DOHH2 (cell line): Measurements from ENCODE around the gene TEKTIP1.
"Not testable (repeated sequence)": the region's sequence is repeated elsewhere in the genome, so short reads cannot be mapped to it uniquely, and the experiment has no call there.

Experiments used
- H3F3A ChIP-seq: fragments of 200-600 bp; sonication (generic), shearing (Covaris generic); 2 replicates; pipeline ENCODE4 v1.6.0; 2016; ENCODE audit warnings: antibody characterized with exemption, mild to moderate bottlenecking; ENCODE audit not compliant: control insufficient read depth, insufficient read depth
- H3K27ac ChIP-seq: fragments of 200-600 bp; sonication (generic); 2 replicates; pipeline ENCODE4 v1.5.1; 2014; ENCODE audit warnings: low read depth, mild to moderate bottlenecking, low read length, moderate library complexity
- H3K27me3 ChIP-seq: fragments of 200-600 bp; sonication (generic); 2 replicates; pipeline ENCODE4 v1.6.1; 2014; ENCODE audit warnings: mild to moderate bottlenecking, low read length, mixed read lengths; ENCODE audit not compliant: control insufficient read depth
- H3K36me3 ChIP-seq: fragments of 200-600 bp; sonication (generic); 2 replicates; pipeline ENCODE4 v1.6.1; 2014; ENCODE audit warnings: mild to moderate bottlenecking, low read length, moderate library complexity, mixed read lengths; ENCODE audit not compliant: control insufficient read depth
- H3K4me1 ChIP-seq: fragments of 200-600 bp; sonication (generic); 2 replicates; pipeline ENCODE4 v1.6.1; 2014; ENCODE audit warnings: mild to moderate bottlenecking, low read length, mixed read lengths; ENCODE audit not compliant: control insufficient read depth
- H3K4me2 ChIP-seq: fragments of 200-600 bp; sonication (generic); 2 replicates; pipeline ENCODE4 v1.6.0; 2014; ENCODE audit warnings: mild to moderate bottlenecking, low read length, moderate library complexity
- H3K4me3 ChIP-seq: fragments of 200-600 bp; sonication (generic); 2 replicates; pipeline ENCODE4 v1.5.1; 2014; ENCODE audit warnings: mild to moderate bottlenecking, low read length, mixed read lengths
- H3K79me2 ChIP-seq: fragments of 200-600 bp; sonication (generic); 2 replicates; pipeline ENCODE4 v1.6.1; 2014; ENCODE audit warnings: mild to moderate bottlenecking, low read length, mixed read lengths; ENCODE audit not compliant: control insufficient read depth
- H3K9me2 ChIP-seq: fragments of 200-600 bp; sonication (generic); replicated peaks from 2 replicates; pipeline ENCODE4 v1.6.1; 2014; ENCODE audit warnings: mild to moderate bottlenecking, low read length, mixed read lengths; ENCODE audit not compliant: control insufficient read depth
- H3K9me3 ChIP-seq: fragments of 200-600 bp; sonication (generic); 2 replicates; pipeline ENCODE4 v1.6.1; 2014; ENCODE audit warnings: antibody characterized with exemption, low read length, mixed read lengths; ENCODE audit not compliant: control insufficient read depth, insufficient read depth
- H4K20me1 ChIP-seq: fragments of 200-600 bp; sonication (generic); 2 replicates; pipeline ENCODE4 v1.6.0; 2014; ENCODE audit warnings: low read depth, mild to moderate bottlenecking, antibody characterized with exemption, low read length, moderate library complexity; ENCODE audit not compliant: control insufficient read depth, insufficient read depth
- CTCF ChIP-seq: fragments of 200-600 bp; sonication (generic); IDR thresholded peaks from one replicate; pipeline ENCODE4 v1.5.1; 2014; ENCODE audit warnings: antibody characterized with exemption, mild to moderate bottlenecking, low read depth, low read length; ENCODE audit not compliant: poor library complexity, severe bottlenecking
- EZH2phosphoT487 ChIP-seq: fragments of 200-600 bp; sonication (generic); IDR thresholded peaks from 2 replicates; pipeline ENCODE4 v1.6.1; 2017; ENCODE audit warnings: borderline replicate concordance, mild to moderate bottlenecking, antibody characterized with exemption, low read length, moderate library complexity, mixed read lengths

Gene TEKTIP1

DNA sequence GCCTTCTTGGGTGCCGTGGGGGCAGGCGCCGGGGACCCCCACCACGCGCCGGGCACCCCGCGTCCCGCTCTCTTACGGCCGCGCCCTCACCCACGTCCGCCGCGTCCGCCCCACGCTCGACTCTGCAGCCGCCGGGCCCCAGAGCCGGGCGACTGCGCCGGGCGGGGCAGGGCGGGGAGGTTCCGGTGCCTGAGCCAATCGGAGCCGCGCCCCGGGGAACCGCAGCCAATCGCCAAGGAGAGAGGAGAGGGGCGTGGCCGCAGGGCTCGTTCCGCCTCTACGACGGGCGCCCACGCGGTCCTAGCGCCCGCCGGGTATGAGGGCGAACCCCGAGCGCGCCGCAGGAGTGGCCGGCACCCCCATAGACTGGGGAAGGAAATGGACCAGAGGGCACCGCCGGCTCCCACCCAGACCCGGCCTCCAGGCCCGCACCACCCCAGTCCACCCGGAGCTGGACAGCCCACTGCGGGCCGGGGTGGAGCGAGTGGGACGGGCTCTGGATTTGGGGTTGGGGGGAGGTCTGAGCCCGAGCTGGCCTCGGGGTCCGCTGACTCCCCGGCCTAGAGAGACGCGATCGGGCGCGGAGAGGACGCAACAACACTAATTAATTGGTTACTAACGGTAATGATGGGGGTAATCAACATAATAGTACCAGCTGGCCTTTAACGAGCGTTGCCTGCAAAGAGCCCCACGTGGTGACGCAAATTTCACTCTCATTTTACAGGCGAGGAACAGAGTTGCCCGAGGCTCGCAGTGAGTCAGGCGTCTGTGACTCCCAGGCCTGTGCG, 18.7 kb downstream of the TEKTIP1 start, which contains the start of gene MFSD12:
Gene MFSD12 (minus strand): TSS at position 126 of the 788 bp plus-strand sequence. CDS start 183 bp downstream, outside the sequence.
- H3K4me3 ChIP-seq, result peak within 1 kb of the TSS; percentile 97
- peak within 1 kb of the TSS; percentile 95 for H3K4me2 ChIP-seq
- no peaks in the 10 kb centered on the region for H3K9me2 ChIP-seq
- TF ChIP-seq EZH2phosphoT487, result no peak
- TF ChIP-seq CTCF, result no peak
- H3K79me2 ChIP-seq, result peaks cover 40% of the 10 kb centered on the region
- no peaks in the 10 kb centered on the region; the same call in 1 of the 2 replicates for H4K20me1 ChIP-seq
- H3K27ac ChIP-seq, result peak within 1 kb of the TSS; percentile 27
- H3K4me1 ChIP-seq, result peaks cover 61% of the 10 kb centered on the region
- no peaks in the 10 kb centered on the region for H3K9me3 ChIP-seq
- no peaks in the 10 kb centered on the region for H3K27me3 ChIP-seq
- H3F3A ChIP-seq, result peaks cover 15% of the 10 kb centered on the region
- peaks cover 4% of the 10 kb centered on the region; the same call in 1 of the 2 replicates for H3K36me3 ChIP-seq

GRCh38 chr19:3563709-3564524, 24.9 kb downstream of the TEKTIP1 start:
- Histone ChIP-seq H4K20me1 (no peaks in the 10 kb centered on the region), H3K4me1 (peaks cover 10% of the 10 kb centered on the region), H3K79me2 (no peaks in the 10 kb centered on the region), H3K4me3 (no peak overlapping the region), H3K27ac (no peak overlapping the region), H3F3A (no peaks in the 10 kb centered on the region), H3K9me2 (no peaks in the 10 kb centered on the region), H3K27me3 (no peaks in the 10 kb centered on the region), H3K9me3 (no peaks in the 10 kb centered on the region), H3K4me2 (no peak overlapping the region), H3K36me3 (no peaks in the 10 kb centered on the region)
- TF ChIP-seq EZH2phosphoT487 (no peak), CTCF (no peak)

DNA sequence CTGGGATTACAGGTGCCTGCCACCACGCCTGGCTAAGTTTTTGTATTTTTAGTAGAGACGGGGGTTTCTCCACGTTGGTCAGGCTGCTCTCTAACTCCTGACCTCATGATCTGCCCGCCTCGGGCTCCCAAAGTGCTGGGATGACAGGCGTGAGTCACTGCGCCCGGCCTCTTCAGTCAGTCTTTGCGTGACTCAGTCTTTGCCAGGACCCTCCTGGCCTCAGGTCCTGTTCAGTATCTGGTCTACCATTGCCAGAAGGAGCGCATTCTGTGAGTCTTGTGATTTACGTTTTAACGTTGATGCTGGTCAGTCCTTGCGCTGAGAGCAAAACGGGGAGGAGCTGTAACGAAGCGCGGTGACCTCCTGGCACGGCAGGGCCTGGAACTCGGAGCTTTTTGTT, 26.2 kb downstream of the TEKTIP1 start:
- no peak for TF ChIP-seq EZH2phosphoT487
- H3K79me2 ChIP-seq, result no peaks in the 10 kb centered on the region
- H3K4me1 ChIP-seq, result peaks cover 6% of the 10 kb centered on the region
- H3K9me2 ChIP-seq, result no peaks in the 10 kb centered on the region
- no peaks in the 10 kb centered on the region for H3K36me3 ChIP-seq
- H3K27ac ChIP-seq, result no peak overlapping the region
- no peaks in the 10 kb centered on the region for H3K9me3 ChIP-seq
- no peak overlapping the region for H3K4me2 ChIP-seq
- H3K4me3 ChIP-seq, result no peak overlapping the region
- no peaks in the 10 kb centered on the region for H3K27me3 ChIP-seq
- no peaks in the 10 kb centered on the region for H4K20me1 ChIP-seq
- no peaks in the 10 kb centered on the region for H3F3A ChIP-seq

DNA sequence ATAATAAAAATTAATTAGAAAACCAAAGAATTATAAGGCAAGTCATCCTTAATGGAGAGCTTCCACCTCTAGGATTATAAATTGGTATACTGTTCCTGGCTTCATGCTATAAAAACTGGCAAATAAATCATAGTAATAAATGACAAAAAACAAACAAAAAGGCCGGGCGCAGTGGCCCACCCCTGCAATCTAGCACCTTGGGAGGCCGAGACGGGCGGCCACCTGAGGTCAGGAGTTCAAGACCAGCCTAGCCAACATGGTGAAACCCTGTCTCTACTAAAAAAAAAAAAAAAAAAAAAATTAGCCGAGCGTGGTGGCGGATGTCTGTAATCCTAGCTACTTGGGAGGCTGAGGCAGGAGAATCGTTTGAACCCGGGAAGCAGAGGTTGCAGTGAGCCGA, 31.1 kb downstream of the TEKTIP1 start:
- H3K4me3 ChIP-seq, H3K4me2 ChIP-seq, H3K9me2 ChIP-seq, H4K20me1 ChIP-seq, H3K79me2 ChIP-seq, H3K9me3 ChIP-seq, H3K36me3 ChIP-seq, H3K27ac ChIP-seq, H3F3A ChIP-seq, H3K27me3 ChIP-seq: not testable (repeated sequence)
- peaks cover 10% of the 10 kb centered on the region for H3K4me1 ChIP-seq
